GM04504 (cell line): ENCODE results near the gene GLG1.
A peak's percentile ranks its signal among the peaks of the same experiment; 100 is the strongest.
"Not testable (repeated sequence)": the region's sequence is repeated elsewhere in the genome, so short reads cannot be mapped to it uniquely, and the experiment has no call there.

Source experiments
- DNase-seq: peaks from one replicate; pipeline ENCODE4 v3.0.0-alpha.2; 2012; ENCODE audit warnings: low read depth

GLG1 gene

DNA sequence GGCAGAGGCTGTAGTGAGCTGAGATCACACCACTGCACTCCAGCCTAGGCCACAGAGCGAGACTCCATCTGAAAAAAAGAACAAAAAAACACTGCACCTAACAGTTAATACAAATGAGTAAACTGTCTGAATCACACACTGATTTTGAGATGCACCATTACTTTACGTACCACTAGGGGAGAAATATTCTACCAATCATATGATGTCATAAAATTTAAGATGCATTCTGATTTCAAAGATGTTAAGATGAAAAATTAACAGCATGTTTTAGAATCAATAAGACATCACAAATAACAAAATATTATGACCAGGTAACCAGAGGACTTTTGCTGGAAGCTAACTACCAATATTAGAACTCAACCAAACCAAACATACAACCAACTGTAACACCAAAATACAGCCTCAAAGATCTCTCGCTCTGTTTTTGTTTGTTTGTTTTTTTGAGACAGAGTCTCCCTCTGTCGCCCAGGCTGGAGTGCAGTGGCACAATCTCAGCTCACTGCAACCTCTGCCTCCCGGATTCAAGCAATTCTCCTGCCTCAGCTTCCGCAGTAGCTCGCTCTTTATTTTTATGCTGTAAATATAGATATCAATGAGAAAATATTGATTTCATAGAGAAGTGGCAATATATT is 31.6 kb downstream of the GLG1 start:
- no peak for DNase-seq

DNA sequence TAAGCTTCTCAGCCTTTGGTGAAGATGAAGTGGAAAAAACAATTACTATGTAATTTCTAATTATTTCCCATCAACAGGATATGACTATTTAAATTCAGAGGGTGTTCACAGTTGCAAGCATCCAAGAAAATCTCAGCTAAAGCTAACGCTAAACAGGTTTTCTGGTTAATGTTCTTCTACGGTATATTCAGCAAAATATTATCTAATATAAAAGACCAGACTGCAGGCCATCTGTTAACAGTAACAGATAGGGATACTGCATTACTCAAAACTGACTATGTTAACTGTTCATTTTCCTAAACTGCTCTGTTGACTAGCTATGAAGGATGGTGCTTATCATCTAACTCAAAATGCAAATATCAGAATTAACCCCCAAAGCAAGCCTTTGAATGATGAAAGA is 32.8 kb downstream of the GLG1 start:
- DNase-seq, result no peak

DNA sequence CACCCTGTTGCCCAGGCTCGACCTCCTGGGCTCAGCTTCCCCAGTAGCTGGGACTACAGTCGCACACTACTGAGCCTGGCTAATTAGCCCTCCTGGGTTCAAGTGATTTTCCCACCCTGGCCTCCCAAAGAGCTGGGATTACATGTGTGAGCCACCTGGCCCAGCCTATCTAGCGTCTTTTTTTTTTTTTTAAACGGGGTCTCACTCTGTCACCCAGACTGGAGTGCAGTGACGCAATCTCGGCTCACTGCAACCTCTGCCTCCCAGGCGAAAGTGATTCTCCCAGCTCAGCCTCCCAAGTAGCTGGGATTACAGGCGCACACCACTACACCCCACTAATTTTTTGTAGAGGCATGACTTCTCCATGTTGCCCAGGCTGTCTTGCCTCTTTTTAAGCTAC is 33.3 kb downstream of the GLG1 start:
- no peak for DNase-seq

DNA sequence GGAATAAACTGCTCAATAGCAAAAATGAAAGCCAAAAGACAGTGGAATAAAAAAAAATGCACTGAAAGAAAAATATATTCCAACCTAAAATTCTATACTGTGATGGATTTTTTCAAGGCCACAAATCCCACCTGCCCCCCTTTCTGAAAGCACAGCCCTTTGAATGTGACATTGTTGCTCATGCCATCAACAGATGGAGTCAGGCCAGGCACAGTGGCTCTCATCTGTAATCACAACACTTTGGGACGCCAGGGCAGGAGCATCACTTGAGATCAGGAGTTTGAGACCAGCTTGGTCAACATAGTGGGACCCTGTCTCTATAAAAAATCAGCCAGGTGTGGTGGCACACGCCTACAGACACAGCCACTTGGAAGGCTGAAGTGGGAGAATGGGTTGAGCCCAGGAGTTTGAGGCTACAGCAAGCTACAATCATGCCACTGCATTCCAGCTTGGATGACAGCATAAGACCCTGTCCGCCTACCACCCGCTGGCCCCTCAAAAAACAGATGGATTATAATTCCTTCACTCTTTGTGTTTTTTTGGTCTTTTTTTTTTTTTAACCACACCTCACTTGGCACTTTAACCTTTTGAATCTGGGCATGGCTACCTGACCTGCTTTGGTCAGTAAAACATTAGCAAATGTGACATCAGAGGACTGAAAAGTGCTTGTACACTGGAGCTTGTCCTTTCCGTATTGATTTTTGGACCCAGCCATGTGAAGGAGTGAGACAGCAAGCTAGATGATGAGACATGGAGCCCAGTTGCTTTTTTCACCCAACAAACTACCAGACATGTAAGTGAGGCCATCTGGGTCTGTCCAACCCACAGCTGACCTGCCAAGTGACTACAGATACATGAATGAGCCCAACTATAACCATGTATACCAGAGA is 36.3 kb downstream of the GLG1 start:
- no peak for DNase-seq

DNA sequence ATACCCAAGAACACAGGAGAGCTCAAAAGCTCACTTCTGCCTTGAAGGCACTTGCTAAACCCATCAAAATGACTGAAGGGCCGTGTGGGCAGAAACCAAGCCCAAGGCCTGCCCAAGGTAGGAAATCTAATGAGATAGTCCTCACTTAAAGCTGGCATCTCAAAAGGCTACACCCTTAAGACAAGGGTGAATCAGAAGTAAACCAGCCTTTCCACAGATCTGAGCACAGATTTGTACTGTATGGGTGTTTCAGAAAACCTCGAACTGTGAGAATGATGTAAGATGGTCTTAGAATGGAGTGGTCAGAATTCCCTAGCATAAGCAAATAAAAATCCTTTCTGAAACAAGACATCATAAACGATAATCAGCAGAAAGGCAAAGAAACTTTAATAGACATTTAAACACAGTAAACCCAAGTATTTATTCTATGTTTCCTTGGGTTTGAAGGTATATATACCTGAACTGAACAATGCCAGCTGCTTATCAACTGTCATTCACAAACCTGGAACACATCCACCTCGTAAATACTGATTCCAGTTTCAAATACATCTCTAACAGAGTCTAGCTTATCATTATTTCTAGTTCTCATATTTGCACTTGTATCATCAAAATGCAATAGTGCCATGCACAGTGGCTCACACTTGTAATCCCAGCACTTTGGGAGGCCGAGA is 37.8 kb downstream of the GLG1 start:
- DNase-seq, result peak; percentile 9

DNA sequence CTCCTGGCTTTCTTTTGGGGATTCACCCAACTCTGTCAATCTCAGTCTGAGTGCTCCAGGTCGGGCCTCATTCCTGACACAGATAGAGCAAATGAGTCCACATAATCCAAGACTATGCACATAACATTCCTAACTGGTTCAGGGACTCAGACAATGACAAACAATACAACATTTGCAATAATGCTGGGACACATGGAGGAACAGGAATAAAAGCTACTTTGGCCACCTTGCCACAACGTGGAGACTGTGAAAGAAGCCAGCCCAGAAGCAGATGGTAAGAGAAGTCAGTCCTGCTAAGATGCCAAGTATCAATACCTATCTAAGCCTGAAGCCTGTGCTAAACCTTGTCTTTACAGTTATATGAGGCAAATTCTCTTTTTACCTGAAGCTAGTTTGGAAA is 39.0 kb downstream of the GLG1 start:
- no peak for DNase-seq

DNA sequence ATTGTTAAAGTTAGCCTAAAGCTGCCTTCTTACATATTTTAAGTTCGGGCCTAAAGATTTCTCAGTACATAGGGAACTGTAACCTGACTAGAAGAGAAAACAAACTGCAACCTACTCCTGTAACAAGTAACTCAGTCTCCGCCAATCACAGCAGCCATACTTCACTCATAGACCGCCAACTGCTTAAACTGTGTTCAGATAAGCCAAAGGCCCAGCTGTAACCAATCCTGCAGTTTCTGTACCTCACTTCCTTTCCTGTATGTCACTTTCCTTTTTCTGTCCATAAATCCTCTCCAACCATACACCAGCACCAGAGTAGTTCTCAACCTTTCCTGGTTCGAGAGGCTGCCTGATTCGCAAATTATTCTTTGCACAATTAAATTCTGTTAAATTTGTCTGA is 41.5 kb downstream of the GLG1 start:
- no peak for DNase-seq

DNA sequence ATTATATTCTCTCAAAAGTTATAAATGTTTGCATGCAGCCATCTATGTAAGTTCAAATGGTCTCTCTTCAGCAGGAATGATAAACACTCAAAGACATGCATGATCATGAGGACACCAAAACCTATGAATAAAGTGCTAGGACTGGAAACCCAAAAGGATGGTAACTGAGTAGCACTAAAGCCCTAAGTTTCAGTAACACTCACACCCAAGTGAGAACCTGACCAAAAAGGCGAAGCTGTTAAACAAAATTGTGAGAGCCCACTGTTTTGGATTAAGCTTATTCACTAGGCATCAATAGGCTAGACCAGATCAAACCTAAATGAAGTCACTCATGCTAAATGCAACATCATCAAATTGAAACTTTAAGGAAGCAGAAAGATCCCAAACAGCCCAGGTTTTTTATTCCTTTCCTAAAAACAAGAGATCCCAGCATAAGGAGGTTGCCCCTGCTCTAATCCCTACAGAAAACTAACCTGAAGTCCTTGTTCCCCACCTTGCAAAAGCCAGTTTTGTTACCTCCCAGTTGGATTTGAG is 42.4 kb downstream of the GLG1 start:
- DNase-seq, result no peak

DNA sequence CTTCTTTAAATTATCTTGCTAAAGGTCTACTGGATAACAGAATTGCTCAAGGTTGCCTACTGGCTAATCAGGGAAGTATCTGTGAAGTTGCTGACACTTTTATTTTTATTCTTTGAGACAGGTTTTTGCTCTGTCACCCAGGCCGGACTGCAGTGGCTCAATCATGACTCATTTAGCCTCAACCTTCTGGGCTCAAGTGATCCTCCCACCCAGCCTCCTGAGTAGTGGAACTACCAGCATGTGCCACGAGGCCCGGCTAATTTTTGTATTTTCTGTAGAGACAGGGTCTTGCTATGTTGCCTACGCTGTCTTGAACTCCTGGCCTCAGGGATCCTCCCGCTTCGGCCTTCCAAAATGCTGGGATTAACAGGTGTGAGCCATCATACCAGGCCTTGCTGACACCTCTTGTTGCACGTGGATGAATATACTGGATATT is 43.1 kb downstream of the GLG1 start:
- peak; percentile 8 for DNase-seq

DNA sequence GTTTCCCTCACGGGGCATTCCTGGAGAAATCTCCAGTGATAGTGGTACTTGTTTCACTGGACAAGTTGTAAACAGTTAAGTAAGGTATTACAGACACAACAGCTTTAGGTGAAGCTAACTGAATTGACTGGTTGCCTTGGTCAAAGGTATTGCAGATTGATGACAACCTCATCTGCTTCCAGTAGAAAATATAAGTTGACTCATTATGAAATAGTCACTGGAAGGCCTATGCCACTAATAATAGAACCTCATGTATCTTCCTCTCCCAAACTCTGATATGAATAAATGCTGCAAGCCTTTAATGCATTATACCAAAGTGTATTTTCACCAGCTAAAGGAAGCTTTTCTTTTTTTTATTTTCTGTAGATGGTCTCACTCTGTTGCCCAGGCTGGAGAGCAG is 44.8 kb downstream of the GLG1 start:
- no peak for DNase-seq

DNA sequence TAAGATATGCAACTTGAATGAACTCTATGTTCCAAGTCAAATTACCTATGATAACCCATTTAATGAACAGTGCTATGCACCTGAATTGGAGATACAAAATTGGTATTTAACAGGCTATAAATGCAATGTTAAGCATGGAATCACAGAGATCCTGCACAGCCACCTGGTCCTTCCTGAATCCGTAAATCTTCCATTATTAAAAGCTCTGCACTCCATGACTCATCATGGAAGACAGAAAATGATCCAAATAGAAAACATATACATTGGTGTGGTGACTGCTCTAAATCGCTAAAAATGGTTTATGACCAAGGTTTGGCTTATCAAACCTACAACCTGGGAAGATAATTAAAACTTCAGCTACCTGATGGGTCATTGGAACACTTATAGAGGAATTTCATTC is 45.3 kb downstream of the GLG1 start:
- no peak for DNase-seq

DNA sequence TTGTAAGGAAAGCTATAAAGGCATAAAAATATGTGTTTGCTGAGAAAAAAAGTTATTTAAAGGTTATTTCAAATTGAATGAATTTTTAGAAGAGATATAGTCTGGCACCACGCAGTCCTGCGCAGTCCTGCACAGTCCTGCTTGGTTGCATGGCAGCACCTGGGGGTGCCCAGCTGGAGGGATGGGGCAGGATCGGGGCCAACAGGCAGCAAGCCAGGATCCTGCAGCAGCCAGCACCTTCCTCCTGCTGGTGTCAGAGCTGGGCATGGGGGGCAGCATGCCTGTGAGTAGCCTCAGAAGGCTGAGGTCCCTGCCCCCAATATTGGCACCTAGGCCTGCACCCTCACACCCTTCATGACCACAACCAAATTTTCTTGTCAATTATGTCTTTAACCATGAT is 46.0 kb downstream of the GLG1 start:
- DNase-seq, result no peak

DNA sequence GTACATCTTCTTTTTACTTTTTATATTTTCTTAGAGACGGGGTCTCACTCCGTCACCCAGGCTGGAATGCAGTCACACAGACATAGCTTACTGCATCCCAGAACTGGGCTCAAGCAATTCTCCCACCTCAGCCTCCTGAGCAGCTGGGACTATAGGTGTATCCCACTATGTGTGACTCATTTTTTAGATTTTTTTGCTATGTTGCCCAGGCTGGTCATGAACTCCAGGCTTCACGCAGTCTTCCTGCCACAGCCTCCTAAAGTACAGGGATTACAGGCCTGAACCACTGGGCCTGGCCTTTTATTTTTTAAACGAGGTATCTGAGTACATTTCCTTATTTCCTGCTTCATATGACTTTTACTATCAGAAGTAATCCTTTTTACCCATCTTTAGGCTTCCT is 48.0 kb downstream of the GLG1 start:
- DNase-seq, result no peak

DNA sequence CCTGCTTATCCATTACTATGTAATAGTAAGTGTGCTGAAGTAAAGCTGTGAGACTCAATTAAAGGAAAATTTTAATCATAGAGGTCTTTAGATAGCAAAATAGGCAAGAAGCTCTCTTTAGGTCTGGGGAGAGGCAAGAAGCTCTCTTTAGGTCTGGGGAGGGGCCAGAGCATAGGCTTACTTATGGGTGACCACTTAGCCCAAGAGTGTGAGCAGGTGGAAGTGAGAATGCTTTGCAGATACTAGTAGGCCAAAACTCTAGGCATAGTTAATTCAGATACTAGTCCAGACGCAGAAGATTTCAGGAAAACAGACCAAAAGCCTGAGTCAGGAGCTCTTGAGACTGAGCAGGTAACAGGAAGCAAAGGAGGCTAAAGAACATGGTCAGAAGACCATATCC is 49.6 kb downstream of the GLG1 start:
- DNase-seq, result no peak

DNA sequence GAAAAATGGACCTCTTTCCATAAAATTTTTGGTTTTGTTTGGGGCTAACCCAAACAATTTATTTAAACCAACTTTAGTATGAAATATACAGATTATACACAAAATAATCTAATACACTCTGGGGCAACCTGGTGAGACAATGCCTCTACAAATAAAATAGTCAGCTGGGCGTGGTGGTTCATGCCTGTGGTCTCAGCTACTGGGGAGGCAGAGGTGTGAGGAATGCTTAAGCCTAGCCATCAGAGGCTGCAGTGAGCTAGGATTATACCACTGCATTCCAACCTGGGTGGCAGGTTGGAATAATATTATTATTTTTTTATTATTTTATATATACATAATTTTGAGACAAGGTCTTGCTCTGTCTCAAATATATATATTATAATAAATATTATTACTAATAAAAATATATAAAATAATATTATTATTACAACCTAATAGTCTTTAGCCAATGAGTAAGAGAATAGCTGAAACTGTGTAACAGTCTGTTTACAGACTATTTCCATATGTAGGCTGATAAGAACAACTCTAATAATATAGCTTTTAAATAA is 50.5 kb downstream of the GLG1 start:
- DNase-seq, result no peak

DNA sequence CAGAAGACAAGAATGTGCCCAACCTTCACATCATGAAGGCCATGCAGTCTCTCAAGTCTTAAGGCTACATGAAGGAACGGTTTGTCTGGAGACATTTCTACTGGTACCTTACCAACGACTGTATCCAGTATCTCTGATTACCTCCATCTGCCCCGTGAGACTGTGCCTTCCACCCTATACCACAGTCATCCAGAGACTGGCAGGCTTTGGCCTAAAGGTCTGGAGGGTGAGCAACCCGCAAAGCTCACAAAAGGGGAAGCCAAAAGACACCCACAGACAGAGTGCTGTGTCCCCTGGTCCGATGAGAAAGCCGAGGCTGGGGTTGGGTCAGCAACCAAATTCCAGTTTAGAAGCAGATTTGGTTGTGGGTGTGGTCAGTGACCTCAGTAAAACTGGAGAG is 54.6 kb downstream of the GLG1 start:
- DNase-seq, result not testable (repeated sequence)

DNA sequence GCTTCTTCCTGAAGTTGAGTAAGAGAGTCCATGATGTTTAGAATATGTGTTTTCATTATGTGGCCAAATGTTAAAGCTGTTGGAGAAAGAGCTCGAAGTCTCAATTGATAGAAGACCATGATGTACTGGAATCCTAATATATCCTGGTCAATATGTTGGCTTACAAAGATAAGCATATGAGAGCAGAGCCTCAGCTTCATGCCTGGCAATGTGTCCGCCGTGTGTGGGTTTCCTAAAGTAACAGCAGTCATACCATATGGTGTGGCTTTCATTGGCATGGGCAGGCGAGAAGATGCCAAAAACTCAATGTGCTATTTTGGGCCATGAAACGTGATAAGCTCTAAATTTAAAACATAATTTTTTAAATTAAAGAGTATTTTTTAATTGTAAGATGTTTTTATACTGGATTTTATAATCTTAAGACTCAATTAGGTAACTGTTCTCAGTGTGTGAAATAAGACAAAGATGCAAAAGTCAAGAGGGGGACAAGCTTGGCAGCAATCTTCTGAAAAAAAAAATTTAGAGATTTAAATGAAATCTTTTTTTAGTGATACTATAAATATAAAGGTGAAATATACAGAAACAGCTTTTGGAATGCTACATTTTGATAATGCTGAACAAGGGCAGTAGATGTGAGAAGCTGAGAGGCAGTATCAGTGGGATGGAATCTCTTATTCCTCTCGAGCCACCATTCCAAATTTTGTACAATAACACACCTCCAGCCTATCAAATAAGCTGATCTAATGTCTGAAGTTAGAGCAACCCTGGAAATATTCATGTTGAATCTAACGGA is 56.5 kb downstream of the GLG1 start:
- not testable (repeated sequence) for DNase-seq

DNA sequence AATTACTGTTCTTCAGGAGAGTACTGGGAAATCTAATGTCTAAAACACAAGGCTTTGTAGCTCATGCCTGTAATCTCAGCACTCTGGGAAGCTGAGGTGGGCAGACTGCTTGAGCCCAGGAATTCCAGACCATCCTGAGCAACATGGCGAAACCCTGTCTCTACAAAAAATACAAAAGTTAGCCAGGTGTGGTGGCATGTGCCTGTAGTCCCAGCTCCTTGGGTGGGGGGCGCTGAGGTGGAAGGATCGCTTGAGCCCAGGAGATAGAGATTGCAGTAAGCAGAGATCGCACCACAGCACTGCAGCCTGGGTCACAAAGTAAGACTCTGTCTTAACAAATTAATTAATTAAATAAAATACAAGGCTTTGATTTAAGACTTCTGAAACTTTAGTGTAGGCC is 60.8 kb downstream of the GLG1 start:
- not testable (repeated sequence) for DNase-seq

DNA sequence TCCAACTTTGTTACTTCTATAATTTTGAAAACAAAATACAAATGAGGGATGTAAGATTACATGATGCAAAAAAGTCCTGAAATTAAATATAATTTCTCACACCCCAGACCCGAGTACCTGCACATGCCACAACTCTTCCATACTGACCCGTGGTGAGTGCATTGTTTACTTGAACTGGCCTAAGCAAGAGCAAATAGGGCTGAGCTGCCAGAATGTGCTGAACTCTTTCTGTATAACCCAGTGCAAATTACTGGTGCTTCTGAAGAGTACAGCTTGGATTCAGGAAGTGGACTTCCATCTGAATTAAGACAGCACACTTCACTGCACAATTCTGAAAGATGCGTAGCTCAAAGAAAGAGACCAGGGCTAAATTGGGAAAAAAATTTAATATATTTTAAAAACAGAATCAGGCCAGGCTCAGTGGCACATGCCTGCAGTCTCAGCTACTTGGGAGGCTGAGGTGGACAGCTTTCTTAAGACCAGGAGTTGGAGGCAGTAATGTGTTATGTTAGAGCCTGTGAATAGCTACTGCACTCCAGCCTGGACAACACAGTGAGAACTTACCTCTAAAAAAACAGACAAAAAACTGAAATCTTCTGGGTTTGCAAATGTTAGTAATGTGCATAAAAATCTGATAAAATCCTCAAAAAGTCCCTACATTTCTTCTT is 63.9 kb downstream of the GLG1 start:
- not testable (repeated sequence) for DNase-seq

DNA sequence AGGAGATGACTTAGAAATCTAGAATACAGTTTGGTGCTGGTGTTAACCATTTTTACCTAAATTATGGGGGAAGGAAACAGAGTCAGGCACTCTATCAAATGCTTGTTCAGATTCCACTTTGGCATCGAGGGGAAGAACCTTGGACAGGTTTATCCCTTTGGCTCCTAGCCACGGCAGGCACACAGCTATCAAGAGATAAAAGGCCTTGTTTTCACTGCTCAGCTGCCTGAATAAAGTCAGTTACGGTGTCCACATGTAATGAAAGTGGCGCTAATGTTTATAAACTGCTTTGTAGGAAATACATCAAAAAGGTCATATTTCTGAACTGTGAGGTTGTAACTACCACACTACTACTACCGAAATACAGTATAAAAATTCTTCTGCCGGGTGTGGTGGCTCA is 66.3 kb downstream of the GLG1 start:
- DNase-seq, result not testable (repeated sequence)

DNA sequence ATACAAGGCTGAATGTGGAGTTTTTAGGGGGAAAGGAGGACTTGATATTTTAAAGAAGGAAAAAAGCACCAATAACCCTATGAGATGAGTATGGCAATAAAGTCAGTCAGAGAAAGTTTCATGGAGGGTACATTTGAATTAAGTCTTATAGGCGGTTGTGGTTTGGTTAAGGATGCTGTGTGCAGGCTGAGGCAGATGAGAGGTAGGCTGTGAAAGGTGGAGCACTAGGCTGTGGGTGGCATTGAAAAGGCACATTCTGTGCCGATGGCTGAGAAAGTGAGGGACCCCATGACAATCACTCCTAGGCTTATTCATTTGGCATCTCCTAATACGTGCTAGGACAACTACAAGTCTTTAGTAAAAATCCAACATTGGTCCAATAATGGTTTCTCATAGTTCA is 68.1 kb downstream of the GLG1 start:
- not testable (repeated sequence) for DNase-seq
